GM08714 (cell line): ENCODE data around the gene DPH6.
"Not testable (repeated sequence)": the region's sequence is repeated elsewhere in the genome, so short reads cannot be mapped to it uniquely, and the experiment has no call there.

Source experiments
- H3K4me3 ChIP-seq: fragments of 200-500 bp; sonication (Bioruptor generic); 2 replicates; pipeline ENCODE4 v1.5.1; 2014; ENCODE audit warnings: mild to moderate bottlenecking, low read length, inconsistent platforms
- ZNF274 ChIP-seq: IDR thresholded peaks from 2 replicates; pipeline ENCODE4 v1.6.1; 2012; ENCODE audit warnings: mild to moderate bottlenecking, low read depth, low read length

DPH6 gene

GRCh38 chr15:35329521-35329961 lies 216.4 kb downstream of the DPH6 start:
- TF ChIP-seq ZNF274: no peak
- no peak overlapping the region for H3K4me3 ChIP-seq

GRCh38 chr15:35328836-35329235 lies 217.1 kb downstream of the DPH6 start:
- H3K4me3 ChIP-seq: not testable (repeated sequence)

- no peak for TF ChIP-seq ZNF274
- H3K4me3 ChIP-seq: no peak overlapping the region
Measured at GRCh38 chr15:35327789-35328188, 218.2 kb downstream of the DPH6 start.

DNA sequence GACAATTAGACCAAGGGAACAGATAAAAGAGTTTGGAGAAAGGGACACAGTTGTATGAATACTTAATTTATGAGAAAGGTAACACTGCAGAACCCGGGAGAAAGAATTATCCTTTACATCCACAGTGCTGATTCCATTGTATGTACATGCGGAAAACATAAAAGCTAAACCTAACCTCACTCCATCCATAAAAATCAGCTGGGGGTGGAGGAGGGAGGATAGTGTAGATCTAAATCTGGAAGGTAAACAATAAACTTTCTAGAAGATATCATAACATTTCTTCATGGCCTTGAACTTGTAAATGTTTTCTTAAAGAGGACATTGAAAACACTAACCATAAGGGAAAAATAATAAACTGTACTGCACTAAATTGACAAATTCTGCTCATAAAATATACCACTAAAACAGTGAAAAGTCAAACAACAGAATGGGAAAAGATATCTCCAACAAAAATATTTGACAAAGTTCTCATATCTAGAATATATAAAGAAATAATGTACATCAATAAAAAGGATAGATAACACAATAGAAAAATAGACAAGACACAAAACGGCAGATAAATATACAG lies 220.5 kb downstream of the DPH6 start:
- H3K4me3 ChIP-seq: no peak overlapping the region
- no peak for TF ChIP-seq ZNF274

GRCh38 chr15:35323141-35323540 lies 222.8 kb downstream of the DPH6 start:
- TF ChIP-seq ZNF274: no peak

DNA sequence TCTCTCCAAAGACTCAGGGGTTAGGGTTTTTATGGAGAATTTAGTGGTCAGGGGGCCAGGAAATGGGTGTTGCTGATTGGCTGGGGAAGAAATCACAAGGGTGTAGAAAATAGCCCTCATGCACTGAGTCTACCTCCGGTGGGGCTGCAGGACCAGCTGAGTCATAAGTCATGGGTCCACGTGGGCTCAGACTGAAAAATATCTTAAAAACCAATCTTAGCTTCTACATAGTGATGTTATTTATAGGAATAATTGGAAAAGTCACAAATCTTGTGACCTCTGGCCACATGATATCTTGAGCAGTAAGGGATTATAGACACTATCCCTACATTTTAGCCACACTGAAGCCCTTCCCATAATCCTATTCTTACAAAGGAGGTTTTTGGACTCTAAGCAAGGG lies 224.0 kb downstream of the DPH6 start:
- H3K4me3 ChIP-seq: no peak overlapping the region
- no peak for TF ChIP-seq ZNF274

More at GRCh38 chr15:35323141-35323540, 222.8 kb downstream of the DPH6 start:
- H3K4me3 ChIP-seq: no peak overlapping the region

- H3K4me3 ChIP-seq: no peak overlapping the region
- TF ChIP-seq ZNF274: no peak
Measured at GRCh38 chr15:35320911-35321310, 225.1 kb downstream of the DPH6 start.
